H1 (cell line): ENCODE data around the gene DENND2A. TPM values are rescaled to one million over a fixed set of nuclear protein-coding genes. Genes with fewer than 3 reads are reported as not detected.
A peak's percentile ranks its signal among the peaks of the same experiment; 100 is the strongest.

Source experiments
- CTCF ChIA-PET: fragments of 300-600 bp; sonication (Branson Sonifier 250); formaldehyde crosslinking; loops from one replicate; lab custom pipeline; 2021; ENCODE audit not compliant: partially characterized antibody; lab: Charles Lee
- POLR2A ChIA-PET: fragments of 300-600 bp; sonication (Branson Sonifier 250); formaldehyde crosslinking; loops from one replicate; lab custom pipeline; 2021; ENCODE audit warnings: inconsistent platforms; ENCODE audit not compliant: partially characterized antibody; lab: Charles Lee
- DNase-seq, 2 experiments: peaks; one replicate each; pipeline versions ENCODE4 v3.0.0 to v3.0.0-alpha.2; 2010 to 2022; ENCODE audit warnings: low spot score in 2 of 2, low read depth in 1 of 2, mixed read lengths in 1 of 2
- FAIRE-seq: peaks from 2 replicates; lab custom pipeline; 2011; peaks lifted over from hg19 to GRCh38; lab: Jason Lieb, UNC
- H2AFZ ChIP-seq: 2 replicates; pipeline ENCODE4 v1.8.1; 2012; ENCODE audit warnings: low read length, inconsistent platforms
- H2AK5ac ChIP-seq: 2 replicates; pipeline ENCODE4 v1.6.1; 2013; ENCODE audit warnings: low read depth, low read length
- H2BK120ac ChIP-seq: replicated peaks from 2 replicates; pipeline ENCODE3; 2013; ENCODE audit warnings: low read depth, low read length, inconsistent platforms
- H2BK12ac ChIP-seq: 2 replicates; pipeline ENCODE4 v1.6.1; 2013; ENCODE audit warnings: low read depth, low read length
- H2BK15ac ChIP-seq: 2 replicates; pipeline ENCODE4 v1.6.1; 2013; ENCODE audit warnings: low read length
- H2BK20ac ChIP-seq: 2 replicates; pipeline ENCODE4 v1.6.1; 2013; ENCODE audit warnings: low read length
- H2BK5ac ChIP-seq: 2 replicates; pipeline ENCODE4 v1.6.1; 2013; ENCODE audit warnings: low read depth, low read length
- H3K14ac ChIP-seq: 2 replicates; pipeline ENCODE4 v1.6.1; 2013; ENCODE audit warnings: inconsistent platforms; ENCODE audit not compliant: insufficient read length
- H3K18ac ChIP-seq: 2 replicates; pipeline ENCODE4 v1.6.1; 2013; ENCODE audit warnings: low read length; ENCODE audit errors: extremely low read depth
- H3K23ac ChIP-seq: 2 replicates; pipeline ENCODE4 v1.6.1; 2013; ENCODE audit warnings: inconsistent platforms; ENCODE audit not compliant: insufficient read length
- H3K23me2 ChIP-seq: 2 replicates; pipeline ENCODE4 v1.6.1; 2013; ENCODE audit warnings: low read depth, low read length
- H3K27ac ChIP-seq: 2 replicates; pipeline ENCODE4 v1.6.1; 2011; ENCODE audit warnings: low read depth, low read length, inconsistent platforms
- H3K27me3 ChIP-seq, 4 experiments: replicated peaks in 1 of 4; 1 replicate in 1 of 4; 2 replicates in 3 of 4; pipeline versions ENCODE4 v1.6.1 to v1.8.1; 2011 to 2013; ENCODE audit warnings: low read length in 3 of 4, mild to moderate bottlenecking in 3 of 4, inconsistent platforms in 2 of 4, mixed read lengths in 2 of 4, moderate library complexity in 1 of 4; ENCODE audit not compliant: control insufficient read depth in 3 of 4, insufficient read depth in 3 of 4; ENCODE audit errors: extremely low read depth in 1 of 4
- H3K36me3 ChIP-seq, 4 experiments: 2 replicates each; pipeline versions ENCODE4 v1.6.1 to v1.8.1; 2011 to 2013; ENCODE audit warnings: mild to moderate bottlenecking in 4 of 4, low read length in 3 of 4, moderate library complexity in 2 of 4, control low read depth in 1 of 4, inconsistent platforms in 1 of 4; ENCODE audit not compliant: insufficient read depth in 4 of 4, control insufficient read depth in 2 of 4
- H3K4ac ChIP-seq: replicated peaks from 2 replicates; pipeline ENCODE3; 2013; ENCODE audit warnings: low read length, low read depth, mixed read lengths, inconsistent platforms; ENCODE audit not compliant: insufficient read length
- H3K4me1 ChIP-seq, 4 experiments: replicated peaks in 1 of 4; 1 replicate in 1 of 4; 2 replicates in 3 of 4; pipeline versions ENCODE4 v1.6.1 to v1.8.1; 2011 to 2013; ENCODE audit warnings: low read length in 3 of 4, inconsistent platforms in 2 of 4, mixed read lengths in 1 of 4; ENCODE audit not compliant: insufficient read depth in 4 of 4, control insufficient read depth in 3 of 4
- H3K4me2 ChIP-seq, 2 experiments: 2 replicates each; pipeline versions ENCODE4 v1.6.1 to v1.8.1; 2011 to 2013; ENCODE audit warnings: low read depth in 2 of 2, low read length in 2 of 2, control low read depth in 1 of 2, inconsistent platforms in 1 of 2, mild to moderate bottlenecking in 1 of 2; ENCODE audit not compliant: insufficient read depth in 1 of 2
- H3K4me3 ChIP-seq, 4 experiments: fragments of 200-600, 300-600 bp in 1 of 4; sonication (generic), shearing (Covaris generic), sonication (Bioruptor Twin) in 1 of 4; 2 replicates each; pipeline versions ENCODE4 v1.5.1 to v1.8.1; 2011 to 2016; ENCODE audit warnings: low read length in 4 of 4, low read depth in 3 of 4, control low read depth in 2 of 4, inconsistent platforms in 2 of 4, mild to moderate bottlenecking in 2 of 4, mixed read lengths in 1 of 4, moderate library complexity in 1 of 4; ENCODE audit not compliant: insufficient read depth in 2 of 4; ENCODE audit errors: extremely low read depth in 1 of 4
- H3K56ac ChIP-seq: replicated peaks from 2 replicates; pipeline ENCODE3; 2013; ENCODE audit warnings: low read depth, mild to moderate bottlenecking, mixed read lengths, low read length, inconsistent platforms; ENCODE audit not compliant: insufficient read length
- H3K79me1 ChIP-seq: 2 replicates; pipeline ENCODE4 v1.6.1; 2013; ENCODE audit warnings: low read depth, low read length, control low read depth
- H3K79me2 ChIP-seq, 2 experiments: 2 replicates each; pipeline versions ENCODE4 v1.6.1 to v1.8.1; 2012 to 2013; ENCODE audit warnings: low read length in 2 of 2, mild to moderate bottlenecking in 2 of 2, inconsistent platforms in 1 of 2; ENCODE audit not compliant: insufficient read depth in 2 of 2, control insufficient read depth in 1 of 2
- H3K9ac ChIP-seq, 4 experiments: replicated peaks in 1 of 4; 1 replicate in 1 of 4; 2 replicates in 3 of 4; pipeline versions ENCODE4 v1.6.1 to v1.8.1; 2011 to 2013; ENCODE audit warnings: low read depth in 3 of 4, low read length in 3 of 4, control low read depth in 2 of 4, mild to moderate bottlenecking in 2 of 4, moderate library complexity in 2 of 4, inconsistent platforms in 1 of 4; ENCODE audit errors: extremely low read depth in 1 of 4
- H3K9me3 ChIP-seq, 2 experiments: 2 replicates each; pipeline versions ENCODE4 v1.6.1 to v1.8.1; 2012 to 2013; ENCODE audit warnings: mild to moderate bottlenecking in 2 of 2, moderate library complexity in 2 of 2, control low read depth in 1 of 2, inconsistent platforms in 1 of 2, low read depth in 1 of 2, low read length in 1 of 2, mixed read lengths in 1 of 2; ENCODE audit not compliant: insufficient read depth in 2 of 2
- H4K20me1 ChIP-seq, 2 experiments: replicated peaks in 1 of 2; 2 replicates each; pipeline versions ENCODE3 to v1.8.1; 2011 to 2013; ENCODE audit warnings: inconsistent platforms in 2 of 2, low read length in 2 of 2, mild to moderate bottlenecking in 1 of 2; ENCODE audit not compliant: insufficient read depth in 2 of 2, control insufficient read depth in 1 of 2
- H4K5ac ChIP-seq: 2 replicates; pipeline ENCODE4 v1.6.1; 2013; ENCODE audit warnings: low read length, low read depth, mixed read lengths, inconsistent platforms; ENCODE audit not compliant: insufficient read length
- H4K8ac ChIP-seq: 2 replicates; pipeline ENCODE4 v1.8.0; 2013; ENCODE audit warnings: mild to moderate bottlenecking, moderate library complexity, low read length, inconsistent platforms; ENCODE audit not compliant: insufficient read depth; ENCODE audit errors: extremely low read depth
- H4K91ac ChIP-seq: replicated peaks from 2 replicates; pipeline ENCODE3; 2013; ENCODE audit warnings: low read length, mixed read lengths, inconsistent platforms; ENCODE audit not compliant: insufficient read length
- BCL11A ChIP-seq, 2 experiments: IDR thresholded peaks; one replicate each; pipeline ENCODE4 v1.6.1; 2011; ENCODE audit warnings: low read depth in 2 of 2, low read length in 2 of 2, mild to moderate bottlenecking in 2 of 2
- GTF2F1 ChIP-seq: IDR thresholded peaks from 2 replicates; pipeline ENCODE4 v1.6.1; 2012; ENCODE audit warnings: low read depth, low read length, improper control_type of control experiment, borderline replicate concordance
- KDM1A ChIP-seq: fragments of 200-600, 300-600 bp; sonication (generic); IDR thresholded peaks from 2 replicates; pipeline ENCODE4 v1.7.1; 2016; ENCODE audit warnings: mild to moderate bottlenecking, low read length, borderline replicate concordance
- NANOG ChIP-seq: IDR thresholded peaks from 2 replicates; pipeline ENCODE4 v1.6.1; 2011; ENCODE audit warnings: low read length, low read depth, mild to moderate bottlenecking, inconsistent platforms; ENCODE audit not compliant: insufficient read depth, poor library complexity, severe bottlenecking
- POLR2A ChIP-seq, 2 experiments: IDR thresholded peaks; 1 replicate in 1 of 2; 2 replicates in 1 of 2; pipeline ENCODE4 v1.6.1; 2011; ENCODE audit warnings: low read depth in 2 of 2, low read length in 2 of 2, mild to moderate bottlenecking in 2 of 2; ENCODE audit errors: control extremely low read depth in 1 of 2
- SAP30 ChIP-seq: fragments of 300-600 bp; sonication (generic); IDR thresholded peaks from 2 replicates; pipeline ENCODE4 v1.7.1; 2012; ENCODE audit warnings: low read length, moderate library complexity, mild to moderate bottlenecking, inconsistent platforms; ENCODE audit not compliant: insufficient read depth, insufficient replicate concordance
- SIN3A ChIP-seq, 2 experiments: IDR thresholded peaks in 1 of 2; conservative IDR thresholded peaks in 1 of 2; 2 replicates each; pipeline ENCODE4 v1.6.1; 2011 to 2012; ENCODE audit warnings: low read length in 2 of 2, improper control_type of control experiment in 1 of 2, low read depth in 1 of 2, mild to moderate bottlenecking in 1 of 2
- SIX5 ChIP-seq: IDR thresholded peaks from 2 replicates; pipeline ENCODE4 v1.6.1; 2011; ENCODE audit warnings: mild to moderate bottlenecking, low read depth, low read length
- TAF7 ChIP-seq: optimal IDR thresholded peaks from 2 replicates; pipeline ENCODE3; 2011; ENCODE audit warnings: low read depth, mild to moderate bottlenecking, inconsistent platforms, low read length, moderate library complexity, borderline replicate concordance
- TEAD4 ChIP-seq: IDR thresholded peaks from 2 replicates; pipeline ENCODE4 v1.6.1; 2012; ENCODE audit warnings: low read depth, low read length, inconsistent platforms, mixed read lengths
- USF2 ChIP-seq: IDR thresholded peaks from 2 replicates; pipeline ENCODE4 v1.6.1; 2011; ENCODE audit warnings: low read length, improper control_type of control experiment
- WGBS, 2 experiments: shearing (Covaris generic) in 1 of 2; methylation state at CpG; one replicate each; pipeline versions ENCODE4 v1.1.6 to v1.1.7; 2013 to 2015; ENCODE audit warnings: low lambda C conversion rate in 2 of 2, mixed read lengths in 2 of 2, inconsistent platforms in 1 of 2, low coverage in 1 of 2, missing lambda C conversion rate in 1 of 2; ENCODE audit not compliant: insufficient replicate concordance in 2 of 2, insufficient coverage in 1 of 2, insufficient read length in 1 of 2; ENCODE audit errors: extremely low coverage in 1 of 2, missing lambda C conversion rate in 1 of 2; 5-methylcytosine and 5-hydroxymethylcytosine counted together
- polyA plus RNA-seq, 7 experiments: library from polyadenylated mRNA; depleted of rRNA in 3 of 7; stranded (reverse) in 5 of 7; unstranded in 2 of 7; fragments of >200 nt in 5 of 7; fragments of 200-250 nt in 2 of 7; gene quantifications; 1 replicate in 5 of 7; 2 replicates in 1 of 7; 4 replicates in 1 of 7; pipeline versions ENCODE4 v1.2.1 to v1.2.3, GENCODE V29; 2011 to 2013; ENCODE audit warnings: missing spikeins in 2 of 7, mixed read lengths in 2 of 7
- total RNA-seq: library from RNA; stranded (reverse); fragmentation: NEBNext Ultra II Directional; extraction: Animal tissue kit (Norgen Biotek cat#: 25700); gene quantifications from 2 replicates; pipeline ENCODE4 v1.2.1, GENCODE V29; 2021

The DENND2A gene
- total and polyA plus RNA-seq, 2 of the 8 experiments (the other 6 are each of a cell fraction or from before 2014, with no cell fraction given): 5.0 to 13.0 TPM

- Histone ChIP-seq H3K27me3 (no peaks in the 10 kb centered on the region), H2AFZ (peak overlapping the region; percentile 80; the same call in 1 of the 2 replicates), H3K9ac (peak overlapping the region in 2 of 4 experiments; percentile 26 to 57; a peak in 3 of 7 replicates), H3K79me1 (no peaks in the 10 kb centered on the region), H3K23me2 (0 out of 2 replicates have a peak, but pooled peaks cover 1% of the 10 kb centered on the region), H2BK5ac (no peak overlapping the region), H2BK15ac (0 out of 2 replicates have a peak overlapping the region, but pooled peaks have one; percentile 9), H3K4ac (no peak overlapping the region), H2AK5ac (no peak overlapping the region), H3K18ac (no peak overlapping the region), H4K91ac (no peak overlapping the region), H3K9me3 (no peaks in the 10 kb centered on the region), H3K36me3 (no peaks in the 10 kb centered on the region), H3K14ac (no peak overlapping the region), H3K4me1 (peaks cover 0 to 15% (median 6%) of the 10 kb centered on the region in 4 experiments; a peak in 4 of 7 replicates), H2BK12ac (no peak overlapping the region), H3K23ac (no peak overlapping the region), H3K27ac (0 out of 2 replicates have a peak overlapping the region, but pooled peaks have one; percentile 85), H2BK20ac (no peak overlapping the region), H3K79me2 (peaks cover 7 to 37% of the 10 kb centered on the region in 2 experiments), H4K8ac (no peak overlapping the region), H3K56ac (no peak overlapping the region), H4K20me1 (peaks cover 0 to 4% of the 10 kb centered on the region in 2 experiments), H3K4me3 (peak overlapping the region; percentile 84 to 96 (median 88)), H2BK120ac (no peak overlapping the region), H3K4me2 (peak overlapping the region; percentile 68 to 70), H4K5ac (peak overlapping the region; percentile 19)
- ChIA-PET CTCF (interaction anchor here (1.2 to 8.9 kb wide), 3 partner anchors 12 to 173 kb away, joined by 3 to 67 read pairs (median 9); no protein-coding TSS in a partner anchor), POLR2A (interaction anchor here (0.7 to 1.6 kb wide), 5 partner anchors 9 to 35 kb away, joined by 3 to 5 read pairs (median 3); no protein-coding TSS in a partner anchor)
- 52% methylated on average over 2 of the region's 2 CpGs; no CpG with 5 or more reads in 1 of the 2 experiments for WGBS, 2 experiments
- no peak for DNase-seq
- no peak for FAIRE-seq
- TF ChIP-seq SIN3A (conservative IDR thresholded peaks at IDR 0.05 in 1 of 2, IDR thresholded peaks at IDR 0.05 in 1 of 2; ENCODE audit: low read depth in 1 of 2, low read length in 2 of 2): no peak
- no peak for TF ChIP-seq GTF2F1
- TF ChIP-seq KDM1A: no peak
- TF ChIP-seq POLR2A (IDR thresholded peaks at IDR 0.05; ENCODE audit: control extremely low read depth in 1 of 2, low read depth in 2 of 2, low read length in 2 of 2): no peak
- TF ChIP-seq SAP30: no peak
- no peak for TF ChIP-seq TAF7
- no peak for TF ChIP-seq NANOG
- TF ChIP-seq USF2: no peak
- no peak for TF ChIP-seq BCL11A (IDR thresholded peaks at IDR 0.05; ENCODE audit: low read depth in 2 of 2, low read length in 2 of 2)
- no peak for TF ChIP-seq TEAD4
- TF ChIP-seq SIX5: no peak
Measured at GRCh38 chr7:140479739-140480084, 160.9 kb downstream of the DENND2A start.
